Neural crest cell (in vitro differentiated cells): ENCODE data around the gene CRYGB. TPM values are rescaled to one million over a fixed set of nuclear protein-coding genes. Genes with fewer than 3 reads are reported as not detected.

Source experiments
- DNase-seq: peaks from one replicate; pipeline ENCODE4 v3.0.0; 2021; ENCODE audit warnings: low read depth, mixed read lengths, low spot score
- H3K27ac Mint-ChIP-seq: one replicate; pipeline ENCODE4 v1.8.0; 2021; ENCODE audit warnings: mild to moderate bottlenecking, mixed read lengths; ENCODE audit not compliant: unreplicated experiment
- H3K27me3 Mint-ChIP-seq: 2 replicates; pipeline ENCODE4 v1.8.0; 2021; ENCODE audit warnings: low read depth, mild to moderate bottlenecking, mixed read lengths
- H3K36me3 Mint-ChIP-seq: 2 replicates; pipeline ENCODE4 v1.8.0; 2021; ENCODE audit warnings: low read depth, mild to moderate bottlenecking, mixed read lengths
- H3K4me1 Mint-ChIP-seq: 2 replicates; pipeline ENCODE4 v1.8.0; 2021; ENCODE audit warnings: mixed read lengths
- H3K4me3 Mint-ChIP-seq: one replicate; pipeline ENCODE4 v1.8.0; 2021; ENCODE audit warnings: mild to moderate bottlenecking, mixed read lengths
- H3K9me3 Mint-ChIP-seq: 2 replicates; pipeline ENCODE4 v1.8.0; 2021; ENCODE audit warnings: mixed read lengths
- CTCF ChIP-seq: fragments of 200-600 bp; sonication (generic); conservative IDR thresholded peaks from 2 replicates; pipeline ENCODE4 v1.5.0; 2021; ENCODE audit warnings: antibody characterized with exemption, mild to moderate bottlenecking
- long read RNA-seq: library from polyadenylated mRNA; unstranded; transcript quantifications from one replicate; pipeline ENCODE4 v2.0.0, GENCODE V29; 2020
- total RNA-seq: library from RNA; stranded (reverse); gene quantifications from 2 replicates; pipeline ENCODE4 v1.2.1, GENCODE V29; 2021

CRYGB gene
- total RNA-seq, result not detected in 2 replicates
- long read RNA-seq, result 0 reads

GRCh38 chr2:208146006-208146405, at the start of gene CRYGB:
TSS of gene CRYGB (minus strand) at chr2:208146158. CDS start at chr2:208146120, 38 bp downstream.
- H3K4me1 Mint-ChIP-seq, result peaks cover 12% of the 10 kb centered on the region
- H3K27me3 Mint-ChIP-seq, result no peaks in the 10 kb centered on the region
- H3K27ac Mint-ChIP-seq, result peak within 1 kb of the TSS; percentile 63
- no peak within 1 kb of the TSS for H3K4me3 Mint-ChIP-seq
- DNase-seq, result no peak
- H3K9me3 Mint-ChIP-seq, result peaks cover 2% of the 10 kb centered on the region
- no peak for TF ChIP-seq CTCF
- H3K36me3 Mint-ChIP-seq, result no peaks in the 10 kb centered on the region

GRCh38 chr2:208195531-208195930, 49.6 kb upstream of the CRYGB start:
- H3K9me3 Mint-ChIP-seq, result peaks cover 3% of the 10 kb centered on the region
- H3K27ac Mint-ChIP-seq, result no peak overlapping the region
- TF ChIP-seq CTCF, result no peak
- peaks cover 25% of the 10 kb centered on the region for H3K4me1 Mint-ChIP-seq
- H3K27me3 Mint-ChIP-seq, result no peaks in the 10 kb centered on the region
- H3K4me3 Mint-ChIP-seq, result no peak overlapping the region
- no peak for DNase-seq
- no peaks in the 10 kb centered on the region for H3K36me3 Mint-ChIP-seq

GRCh38 chr2:208192611-208193236, 46.8 kb upstream of the CRYGB start:
- TF ChIP-seq CTCF, result no peak
- no peak overlapping the region for H3K4me3 Mint-ChIP-seq
- DNase-seq, result no peak
- H3K4me1 Mint-ChIP-seq, result peaks cover 43% of the 10 kb centered on the region
- no peaks in the 10 kb centered on the region for H3K27me3 Mint-ChIP-seq
- peak overlapping the region; percentile 47 for H3K27ac Mint-ChIP-seq
- no peaks in the 10 kb centered on the region for H3K9me3 Mint-ChIP-seq
- no peaks in the 10 kb centered on the region for H3K36me3 Mint-ChIP-seq

- Mint-ChIP-seq H3K36me3 (no peaks in the 10 kb centered on the region), H3K4me3 (peak within 1 kb of the TSS; percentile 58), H3K27ac (peak within 1 kb of the TSS; percentile 85), H3K4me1 (peaks cover 59% of the 10 kb centered on the region), H3K9me3 (no peaks in the 10 kb centered on the region), H3K27me3 (no peaks in the 10 kb centered on the region)
- peak; percentile 30 for DNase-seq
- no peak for TF ChIP-seq CTCF
These were observed 44.0 kb upstream of the CRYGB start, which contains the start of gene C2orf80 for GRCh38 chr2:208189810-208190503. TSS of gene C2orf80 (minus strand) at chr2:208190030. CDS start at chr2:208186986, 3,044 bp downstream.

- Mint-ChIP-seq H3K36me3 (no peaks in the 10 kb centered on the region), H3K4me1 (peaks cover 66% of the 10 kb centered on the region), H3K4me3 (peak overlapping the region; percentile 58), H3K27me3 (no peaks in the 10 kb centered on the region), H3K9me3 (no peaks in the 10 kb centered on the region), H3K27ac (peak overlapping the region; percentile 13)
- no peak for DNase-seq
- no peak for TF ChIP-seq CTCF
These were observed 43.3 kb upstream of the CRYGB start for GRCh38 chr2:208189069-208189809.
